K562 (cell line): ENCODE data around the gene DOK3. TPM values are rescaled to one million over a fixed set of nuclear protein-coding genes. Genes with fewer than 3 reads are reported as not detected.

ENCODE experiments used
- ARNT ChIP-seq, 2 experiments: fragments of 450-650 bp; IDR thresholded peaks; 2 replicates each; pipeline ENCODE4 v1.6.1; 2016; ENCODE audit warnings: mild to moderate bottlenecking in 1 of 2
- CBX2 ChIP-seq: fragments of 200-600 bp; sonication (generic); IDR thresholded peaks from one replicate; pipeline ENCODE4 v1.6.1; 2012; ENCODE audit warnings: mild to moderate bottlenecking, low read length, inconsistent platforms; ENCODE audit not compliant: insufficient read depth, poor library complexity, severe bottlenecking
- CTBP1 ChIP-seq: fragments of 450-650 bp; IDR thresholded peaks from 2 replicates; pipeline ENCODE4 v1.6.1; 2016; ENCODE audit warnings: borderline replicate concordance
- DIDO1 ChIP-seq: fragments of 450-650 bp; IDR thresholded peaks from 2 replicates; pipeline ENCODE4 v1.6.1; 2016; ENCODE audit warnings: low read depth, missing biosample characterization, missing genetic modification characterization
- FOXJ2 ChIP-seq: fragments of 200-800 bp; sonication (Bioruptor generic); IDR thresholded peaks from 2 replicates; pipeline ENCODE4 v1.6.1; 2016; ENCODE audit warnings: missing genetic modification characterization, missing compliant biosample characterization
- HDGF ChIP-seq: fragments of 450-650 bp; IDR thresholded peaks from 2 replicates; pipeline ENCODE4 v1.6.1; 2016
- NFIX ChIP-seq: fragments of 250-450 bp; sonication (Bioruptor Pico); IDR thresholded peaks from 2 replicates; pipeline ENCODE4 v1.4.0; 2020; ENCODE audit warnings: low read depth, mild to moderate bottlenecking, moderate library complexity
- PCBP1 ChIP-seq: fragments of 200-400 bp; formaldehyde crosslinking; IDR thresholded peaks from 2 replicates; pipeline ENCODE4 v1.6.1; 2018; ENCODE audit warnings: mild to moderate bottlenecking, low read depth, low read length; ENCODE audit not compliant: poor library complexity, severe bottlenecking
- POLR2G ChIP-seq: fragments of 200-400 bp; formaldehyde crosslinking; IDR thresholded peaks from 2 replicates; pipeline ENCODE4 v1.6.1; 2017; ENCODE audit warnings: low read depth, mild to moderate bottlenecking, antibody characterized with exemption, low read length, moderate library complexity
- SMAD4 ChIP-seq: fragments of 250-450 bp; sonication (Bioruptor Pico); conservative IDR thresholded peaks from 2 replicates; pipeline ENCODE4 v1.8.0; 2021; ENCODE audit warnings: inconsistent platforms, mild to moderate bottlenecking, moderate library complexity
- SREBF1 ChIP-seq: fragments of 150-350 bp; IDR thresholded peaks from 2 replicates; pipeline ENCODE4 v1.6.1; 2014; ENCODE audit warnings: antibody characterized with exemption, low read depth, low read length, borderline replicate concordance
- TAL1 ChIP-seq: fragments of 450-650 bp; IDR thresholded peaks from 2 replicates; pipeline ENCODE4 v1.6.1; 2016; ENCODE audit warnings: mild to moderate bottlenecking
- TEAD1 ChIP-seq, 2 experiments: fragments of 450-650 bp in 1 of 2; sonication (generic) in 1 of 2; formaldehyde crosslinking; IDR thresholded peaks; 2 replicates each; pipeline versions ENCODE4 v1.4.0 to v1.8.0; 2020 to 2022; ENCODE audit warnings: mild to moderate bottlenecking in 2 of 2, missing genetic modification reagents in 1 of 2
- ZNF175 ChIP-seq: fragments of 200-800 bp; sonication (Bioruptor generic); IDR thresholded peaks from 2 replicates; pipeline ENCODE4 v1.6.1; 2016; ENCODE audit warnings: low read depth, mild to moderate bottlenecking, missing genetic modification characterization, missing compliant biosample characterization
- ZNF24 ChIP-seq: fragments of 450-650 bp; IDR thresholded peaks from 2 replicates; pipeline ENCODE4 v1.6.1; 2016
- ZNF444 ChIP-seq: fragments of 250-450 bp; sonication (Bioruptor Pico); IDR thresholded peaks from 2 replicates; pipeline ENCODE4 v1.4.0; 2020; ENCODE audit warnings: mild to moderate bottlenecking, moderate library complexity
- ZNF707 ChIP-seq: fragments of 250-450 bp; sonication (Bioruptor Pico); conservative IDR thresholded peaks from 2 replicates; pipeline ENCODE4 v1.8.0; 2022; ENCODE audit warnings: inconsistent platforms, mild to moderate bottlenecking, moderate library complexity
- ZZZ3 ChIP-seq: fragments of 450-650 bp; IDR thresholded peaks from 2 replicates; pipeline ENCODE4 v1.6.1; 2016; ENCODE audit warnings: antibody characterized with exemption, mild to moderate bottlenecking, moderate library complexity
- polyA plus RNA-seq, 8 experiments: library from polyadenylated mRNA; depleted of rRNA in 4 of 8; stranded (reverse) in 5 of 8; unstranded in 3 of 8; fragments of >200 nt; fragmentation: Nextera tagmentation in 2 of 8; fragmentation: Illumina TruSeq in 1 of 8; extraction: Ambion mirVana in 2 of 8; extraction: Trizol in 1 of 8; gene quantifications; 2 replicates each; pipeline versions ENCODE4 v1.2.1 to v1.2.3, GENCODE V29; 2011 to 2014; ENCODE audit warnings: inconsistent platforms in 1 of 8, missing spikeins in 1 of 8
- total RNA-seq, 7 experiments: library from RNA; depleted of rRNA in 6 of 7; stranded (reverse); fragments of >200 nt in 6 of 7; fragmentation: Illumina TruSeq in 2 of 7; extraction: Trizol in 2 of 7; gene quantifications; 2 replicates each; pipeline versions ENCODE4 v1.2.1 to v1.2.3, GENCODE V29; 2011 to 2021; ENCODE audit warnings: low replicate concordance in 1 of 7
- TF ChIP-seq, protein P1 (sequence below): fragments of 250-450 bp; sonication (Bioruptor Pico); IDR thresholded peaks from 2 replicates; pipeline ENCODE4 v1.9.0; 2021; ENCODE audit warnings: mild to moderate bottlenecking, inconsistent platforms
- TF ChIP-seq, protein P2 (sequence below): sonication (generic); formaldehyde crosslinking; IDR thresholded peaks from 2 replicates; pipeline ENCODE4 v1.8.0; 2023; ENCODE audit warnings: mild to moderate bottlenecking, missing genetic modification reagents
- TF ChIP-seq, protein P3 (sequence below): sonication (generic); formaldehyde crosslinking; IDR thresholded peaks from 2 replicates; pipeline ENCODE4 v1.9.0; 2022; ENCODE audit warnings: mild to moderate bottlenecking, missing genetic modification reagents

The DOK3 gene
- total and polyA plus RNA-seq, 9 of the 15 experiments (the other 6 are each of a cell fraction or from before 2014, with no cell fraction given), result 1.3 to 23.0 (median 8.0) TPM

DNA sequence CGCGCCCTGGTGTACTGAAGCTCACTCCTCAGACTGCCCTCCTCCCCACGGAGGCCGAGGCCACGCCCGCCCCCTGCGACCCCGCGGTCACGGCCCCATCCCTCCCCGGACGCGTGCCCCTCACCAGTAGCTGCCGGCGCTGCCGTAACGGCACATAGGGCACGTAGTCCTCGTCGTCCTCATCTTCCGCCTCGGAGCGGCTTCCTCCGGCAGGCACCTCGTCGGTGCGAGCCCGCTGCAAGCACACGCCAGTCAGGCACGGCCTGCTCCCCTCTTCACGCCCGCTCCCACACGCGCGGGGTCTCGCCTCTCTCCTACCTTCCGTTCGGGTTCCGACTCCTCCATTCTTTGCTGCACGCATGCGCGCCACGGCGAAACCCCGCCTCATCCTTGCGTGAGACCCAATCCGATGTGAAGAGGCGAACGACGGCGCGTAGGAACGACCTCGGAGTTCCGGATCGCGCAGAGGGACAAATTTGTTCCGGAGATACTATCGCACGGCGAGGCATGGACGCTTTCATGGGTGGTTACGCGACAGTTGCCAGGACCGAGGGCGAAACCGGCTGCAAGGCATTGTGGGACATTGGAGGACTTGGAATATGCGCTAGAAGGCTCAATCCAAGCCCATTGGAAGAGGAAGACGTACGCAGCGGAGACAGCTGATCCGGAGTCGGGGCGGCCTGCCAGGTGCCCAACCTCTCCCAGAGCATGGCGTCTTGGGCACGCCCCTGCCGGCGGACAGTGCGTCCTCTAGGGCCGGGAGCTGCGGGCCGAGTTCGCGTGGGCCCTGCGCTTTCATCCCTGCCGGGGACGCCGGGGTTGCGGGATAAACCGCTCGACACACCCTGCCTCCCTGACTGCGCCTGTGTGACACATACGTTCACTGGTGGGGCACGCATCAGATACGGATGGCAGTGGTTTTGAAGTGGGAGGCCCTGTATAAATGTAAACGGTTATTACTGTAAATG, 7.3 kb upstream of the DOK3 start, which contains the start of gene DDX41 (continued):
- TF ChIP-seq, protein P1, sequence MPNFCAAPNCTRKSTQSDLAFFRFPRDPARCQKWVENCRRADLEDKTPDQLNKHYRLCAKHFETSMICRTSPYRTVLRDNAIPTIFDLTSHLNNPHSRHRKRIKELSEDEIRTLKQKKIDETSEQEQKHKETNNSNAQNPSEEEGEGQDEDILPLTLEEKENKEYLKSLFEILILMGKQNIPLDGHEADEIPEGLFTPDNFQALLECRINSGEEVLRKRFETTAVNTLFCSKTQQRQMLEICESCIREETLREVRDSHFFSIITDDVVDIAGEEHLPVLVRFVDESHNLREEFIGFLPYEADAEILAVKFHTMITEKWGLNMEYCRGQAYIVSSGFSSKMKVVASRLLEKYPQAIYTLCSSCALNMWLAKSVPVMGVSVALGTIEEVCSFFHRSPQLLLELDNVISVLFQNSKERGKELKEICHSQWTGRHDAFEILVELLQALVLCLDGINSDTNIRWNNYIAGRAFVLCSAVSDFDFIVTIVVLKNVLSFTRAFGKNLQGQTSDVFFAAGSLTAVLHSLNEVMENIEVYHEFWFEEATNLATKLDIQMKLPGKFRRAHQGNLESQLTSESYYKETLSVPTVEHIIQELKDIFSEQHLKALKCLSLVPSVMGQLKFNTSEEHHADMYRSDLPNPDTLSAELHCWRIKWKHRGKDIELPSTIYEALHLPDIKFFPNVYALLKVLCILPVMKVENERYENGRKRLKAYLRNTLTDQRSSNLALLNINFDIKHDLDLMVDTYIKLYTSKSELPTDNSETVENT, result 0 out of 2 replicates have a peak, but pooled peaks have one; percentile 69
- TF ChIP-seq HDGF, result no peak
- peak; percentile 92 for TF ChIP-seq CTBP1
- peak; percentile 65 for TF ChIP-seq PCBP1
- TF ChIP-seq ZNF444 (CRISPR knock-in tag), result 0 out of 2 replicates have a peak, but pooled peaks have one; percentile 15
- TF ChIP-seq TEAD1 (CRISPR knock-in tag; IDR thresholded peaks at IDR 0.05), result 0 out of 4 replicates have a peak, but pooled peaks of 1 of the 2 experiments have one; percentile 18
- TF ChIP-seq ZNF24, result peak; percentile 14; the same call in 1 of the 2 replicates
- TF ChIP-seq ZNF175 (CRISPR knock-in tag), result no peak; the same call in 1 of the 2 replicates
- TF ChIP-seq POLR2G, result peak; percentile 90
- no peak for TF ChIP-seq CBX2
- TF ChIP-seq, protein P2, sequence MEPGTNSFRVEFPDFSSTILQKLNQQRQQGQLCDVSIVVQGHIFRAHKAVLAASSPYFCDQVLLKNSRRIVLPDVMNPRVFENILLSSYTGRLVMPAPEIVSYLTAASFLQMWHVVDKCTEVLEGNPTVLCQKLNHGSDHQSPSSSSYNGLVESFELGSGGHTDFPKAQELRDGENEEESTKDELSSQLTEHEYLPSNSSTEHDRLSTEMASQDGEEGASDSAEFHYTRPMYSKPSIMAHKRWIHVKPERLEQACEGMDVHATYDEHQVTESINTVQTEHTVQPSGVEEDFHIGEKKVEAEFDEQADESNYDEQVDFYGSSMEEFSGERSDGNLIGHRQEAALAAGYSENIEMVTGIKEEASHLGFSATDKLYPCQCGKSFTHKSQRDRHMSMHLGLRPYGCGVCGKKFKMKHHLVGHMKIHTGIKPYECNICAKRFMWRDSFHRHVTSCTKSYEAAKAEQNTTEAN, result no peak
- peak in 1 of 2 experiments; percentile 47; a peak in 1 of 4 replicates for TF ChIP-seq ARNT (IDR thresholded peaks at IDR 0.05)
- TF ChIP-seq NFIX (CRISPR knock-in tag), result 0 out of 2 replicates have a peak, but pooled peaks have one; percentile 2
- TF ChIP-seq SMAD4, result peak; percentile 59; the same call in 1 of the 2 replicates
- TF ChIP-seq TAL1, result no peak
- TF ChIP-seq SREBF1, result 0 out of 2 replicates have a peak, but pooled peaks have one; percentile 13
- TF ChIP-seq FOXJ2 (tag), result peak; percentile 68; the same call in 1 of the 2 replicates
- TF ChIP-seq ZZZ3, result peak; percentile 37; the same call in 1 of the 2 replicates
- peak; percentile 79 for TF ChIP-seq DIDO1 (tag)
- no peak for TF ChIP-seq ZNF707 (CRISPR knock-in tag)
- TF ChIP-seq, protein P3, sequence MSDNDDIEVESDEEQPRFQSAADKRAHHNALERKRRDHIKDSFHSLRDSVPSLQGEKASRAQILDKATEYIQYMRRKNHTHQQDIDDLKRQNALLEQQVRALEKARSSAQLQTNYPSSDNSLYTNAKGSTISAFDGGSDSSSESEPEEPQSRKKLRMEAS, result peak; percentile 87
